Panc1 (cell line): Measurements from ENCODE around the gene NPL. TPM values are rescaled to one million over a fixed set of nuclear protein-coding genes. Genes with fewer than 3 reads are reported as not detected.

Experiments used
- ATAC-seq: fragments of 200-7000 bp; cut with Tn5 transposase; 2 replicates; pipeline ENCODE4 v1.9.1; 2020; ENCODE audit warnings: mild to moderate bottlenecking, moderate library complexity
- BruUV-seq: library from RNA; stranded (reverse); fragments of 400-500 nt; replicated peaks from 2 replicates; lab custom pipeline; 2021; lab: Mats Ljungman, UMichigan
- CTCF ChIA-PET: fragments of 300-600 bp; sonication (Branson Sonifier 250); formaldehyde crosslinking; loops from one replicate; lab custom pipeline; 2022; ENCODE audit warnings: antibody characterized with exemption; lab: Charles Lee
- POLR2A ChIA-PET: fragments of 300-600 bp; sonication (Branson Sonifier 250); formaldehyde crosslinking; loops from one replicate; lab custom pipeline; 2022; ENCODE audit warnings: antibody characterized with exemption; lab: Charles Lee
- DNase-seq: peaks from one replicate; pipeline ENCODE4 v3.0.0-alpha.2; 2010; ENCODE audit warnings: low read depth, low spot score
- H3K27ac ChIP-seq: 2 replicates; pipeline ENCODE4 v1.5.1; 2011; ENCODE audit warnings: mild to moderate bottlenecking, low read length, inconsistent platforms
- H3K27me3 ChIP-seq: fragments of 200-500 bp; sonication (Bioruptor generic); 2 replicates; pipeline ENCODE4 v1.6.0; 2014; ENCODE audit warnings: low read length, inconsistent platforms; ENCODE audit not compliant: control insufficient read depth, insufficient read depth
- H3K36me3 ChIP-seq: fragments of 200-500 bp; sonication (Bioruptor generic); 2 replicates; pipeline ENCODE4 v1.5.1; 2014; ENCODE audit warnings: inconsistent platforms, mild to moderate bottlenecking, low read length, moderate library complexity; ENCODE audit not compliant: control insufficient read depth, insufficient read depth
- H3K4me1 ChIP-seq: 2 replicates; pipeline ENCODE4 v1.5.1; 2011; ENCODE audit warnings: inconsistent platforms, mild to moderate bottlenecking, low read length, moderate library complexity; ENCODE audit not compliant: control insufficient read depth, insufficient read depth
- H3K4me3 ChIP-seq, 2 experiments: 2 replicates each; pipeline ENCODE4 v1.5.1; 2011 to 2012; ENCODE audit warnings: low read depth in 2 of 2, low read length in 2 of 2, mild to moderate bottlenecking in 2 of 2, inconsistent platforms in 1 of 2, moderate library complexity in 1 of 2
- H3K9me3 ChIP-seq: fragments of 200-500 bp; sonication (Bioruptor generic); 2 replicates; pipeline ENCODE4 v1.5.1; 2014; ENCODE audit warnings: low read depth, mild to moderate bottlenecking, inconsistent platforms, low read length, moderate library complexity; ENCODE audit not compliant: control insufficient read depth, insufficient read depth
- CTCF ChIP-seq: fragments of 450-650 bp; IDR thresholded peaks from 2 replicates; pipeline ENCODE4 v1.5.1; 2017; ENCODE audit warnings: mild to moderate bottlenecking
- POLR2AphosphoS5 ChIP-seq: IDR thresholded peaks from 2 replicates; pipeline ENCODE4 v1.6.1; 2012; ENCODE audit warnings: mild to moderate bottlenecking, low read depth, low read length, moderate library complexity
- REST ChIP-seq, 2 experiments: IDR thresholded peaks; 2 replicates each; pipeline ENCODE4 v1.6.1; 2011 to 2012; ENCODE audit warnings: low read depth in 2 of 2, control low read depth in 1 of 2, low read length in 1 of 2, mild to moderate bottlenecking in 1 of 2, moderate library complexity in 1 of 2; ENCODE audit not compliant: insufficient read depth in 1 of 2
- SIN3A ChIP-seq: IDR thresholded peaks from 2 replicates; pipeline ENCODE4 v1.6.1; 2012; ENCODE audit warnings: low read depth, mild to moderate bottlenecking, low read length, moderate library complexity, borderline replicate concordance; ENCODE audit not compliant: insufficient read depth
- TCF7L2 ChIP-seq: IDR thresholded peaks from 2 replicates; pipeline ENCODE4 v1.6.1; 2011; ENCODE audit warnings: mild to moderate bottlenecking, low read depth, low read length, inconsistent platforms
- in situ Hi-C: cut with HindIII; loops from 2 replicates; pipeline ENCODE4 v1.10.0; 2016; ENCODE audit warnings: low sequenced_read_pairs, low pct_unique_long_range_greater_than_20kb
- intact Hi-C: fragments of 100-400 bp; cut with micrococcal nuclease; formaldehyde crosslinking; loops from one replicate; pipeline ENCODE4 v1.10.0; 2022; ENCODE audit not compliant: unreplicated experiment
- total RNA-seq: library from RNA; stranded (reverse); gene quantifications from one replicate; pipeline ENCODE4 v1.2.1, GENCODE V29; 2021; ENCODE audit not compliant: unreplicated experiment

The NPL gene
- total RNA-seq, 1 experiment from 2014 or later: 0.90 TPM

GRCh38 chr1:182833271-182833670 is 43.7 kb downstream of the NPL start:
- ATAC-seq: no peak
- no peak for DNase-seq
- ChIA-PET CTCF (no interaction called here), POLR2A (no interaction called here)
- H3K9me3 ChIP-seq: no peaks in the 10 kb centered on the region
- H3K4me3 ChIP-seq: no peak overlapping the region
- no peaks in the 10 kb centered on the region; the same call in 1 of the 2 replicates for H3K36me3 ChIP-seq
- BruUV-seq: no TSS peak
- intact Hi-C loops: no loop called here
- in situ Hi-C loops: no loop called here
- H3K27me3 ChIP-seq: peaks cover 12% of the 10 kb centered on the region
- TF ChIP-seq REST (IDR thresholded peaks at IDR 0.05; ENCODE audit: insufficient read depth in 1 of 2, low read depth in 2 of 2, low read length in 1 of 2) (no peak), POLR2AphosphoS5 (no peak), CTCF (no peak), SIN3A (no peak), TCF7L2 (no peak)
- H3K4me1 ChIP-seq: no peaks in the 10 kb centered on the region
- no peak overlapping the region for H3K27ac ChIP-seq

GRCh38 chr1:182834326-182834725 is 44.8 kb downstream of the NPL start:
- ChIA-PET POLR2A (no interaction called here), CTCF (no interaction called here)
- no TSS peak for BruUV-seq
- DNase-seq: no peak
- no peaks in the 10 kb centered on the region for H3K4me1 ChIP-seq
- H3K36me3 ChIP-seq: no peaks in the 10 kb centered on the region; the same call in 1 of the 2 replicates
- no peaks in the 10 kb centered on the region for H3K9me3 ChIP-seq
- no peak for ATAC-seq
- TF ChIP-seq POLR2AphosphoS5 (no peak), TCF7L2 (no peak), REST (IDR thresholded peaks at IDR 0.05; ENCODE audit: insufficient read depth in 1 of 2, low read depth in 2 of 2, low read length in 1 of 2) (no peak), CTCF (no peak), SIN3A (no peak)
- intact Hi-C loops (no loop called here), in situ Hi-C loops (no loop called here)
- no peak overlapping the region for H3K27ac ChIP-seq
- H3K4me3 ChIP-seq: no peak overlapping the region
- H3K27me3 ChIP-seq: peaks cover 4% of the 10 kb centered on the region
